Activated CD4-positive, CD25-positive, alpha-beta regulatory T cell treated with anti-CD3 and anti-CD28 coated beads, Interleukin-2, amount 50 U/mL, for 16 hours (primary cell): ENCODE data around the gene SENP1.

ENCODE experiments used
- DNase-seq: peaks from one replicate; pipeline ENCODE4 v3.0.0-alpha.2; 2020; ENCODE audit warnings: low read depth, low spot score

The SENP1 gene

DNA sequence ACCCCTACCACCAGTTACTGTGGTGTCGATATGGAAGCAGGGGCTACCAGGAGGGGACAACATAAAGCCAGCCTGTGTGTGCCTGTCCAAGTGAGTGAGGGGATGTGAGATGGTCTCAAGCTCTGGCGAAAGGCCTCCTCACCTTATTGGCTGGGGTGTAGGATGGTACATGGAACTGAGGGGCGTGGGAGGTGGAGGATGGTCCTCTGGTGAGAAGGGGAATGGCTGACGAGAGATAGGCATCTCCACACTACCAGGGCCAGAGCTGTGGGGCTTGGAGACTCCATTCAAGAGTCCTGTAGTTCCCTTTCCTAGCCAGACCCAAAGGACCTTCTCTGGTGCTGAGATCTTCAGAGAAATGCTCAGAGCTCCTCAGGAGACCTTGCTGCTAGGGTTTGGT, 69.1 kb downstream of the SENP1 start:
- no peak for DNase-seq

- DNase-seq = no peak
These were observed 70.8 kb downstream of the SENP1 start for GRCh38 chr12:48034835-48035805.

DNA sequence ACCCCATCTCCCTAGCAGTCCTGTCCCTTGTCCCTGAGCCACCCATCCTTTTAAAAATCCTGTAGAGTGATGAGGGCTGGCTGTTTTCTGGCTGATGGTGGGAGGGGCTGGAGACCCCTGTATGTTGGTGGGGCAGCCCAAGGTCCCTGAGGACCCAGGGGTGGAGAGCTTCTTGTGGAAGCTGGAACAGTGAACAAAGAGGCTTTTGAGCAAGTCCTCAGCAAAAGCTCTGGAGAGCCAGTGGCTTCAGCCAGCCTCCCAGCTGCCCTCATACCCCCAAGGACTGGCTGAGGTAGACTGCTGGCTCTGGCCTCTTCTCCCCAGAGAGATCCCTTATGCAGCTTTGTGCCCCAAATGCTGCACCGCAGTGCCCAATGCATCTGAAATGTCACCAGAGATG, 72.4 kb downstream of the SENP1 start:
- no peak for DNase-seq

DNA sequence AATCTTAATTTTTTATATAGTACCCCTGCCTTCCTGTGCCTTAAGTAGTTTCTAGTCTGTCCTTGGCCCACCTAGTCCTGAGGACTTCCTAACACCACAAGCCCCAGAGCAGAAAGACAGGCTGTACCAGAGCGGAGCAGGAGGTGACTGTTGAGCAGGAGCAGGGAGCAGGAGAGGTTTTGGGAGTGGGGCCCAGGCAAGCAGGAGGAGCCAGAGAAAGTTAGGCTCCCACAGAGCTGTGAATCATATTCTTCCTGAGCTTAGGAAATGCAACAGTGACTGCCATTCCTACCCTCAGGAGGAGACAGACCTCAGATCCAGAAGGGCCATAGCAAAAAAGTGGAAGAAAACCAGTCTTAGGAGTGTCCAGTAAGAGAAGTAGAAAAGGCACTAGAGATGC, 73.3 kb downstream of the SENP1 start:
- DNase-seq = no peak

GRCh38 chr12:48031135-48031960, 74.5 kb downstream of the SENP1 start:
- DNase-seq = no peak

- no peak for DNase-seq
These were observed 75.7 kb downstream of the SENP1 start for GRCh38 chr12:48030173-48030650.

- DNase-seq = no peak
These were observed 76.2 kb downstream of the SENP1 start for GRCh38 chr12:48029491-48030172.

GRCh38 chr12:48028541-48029431, 77.1 kb downstream of the SENP1 start:
- no peak for DNase-seq

DNA sequence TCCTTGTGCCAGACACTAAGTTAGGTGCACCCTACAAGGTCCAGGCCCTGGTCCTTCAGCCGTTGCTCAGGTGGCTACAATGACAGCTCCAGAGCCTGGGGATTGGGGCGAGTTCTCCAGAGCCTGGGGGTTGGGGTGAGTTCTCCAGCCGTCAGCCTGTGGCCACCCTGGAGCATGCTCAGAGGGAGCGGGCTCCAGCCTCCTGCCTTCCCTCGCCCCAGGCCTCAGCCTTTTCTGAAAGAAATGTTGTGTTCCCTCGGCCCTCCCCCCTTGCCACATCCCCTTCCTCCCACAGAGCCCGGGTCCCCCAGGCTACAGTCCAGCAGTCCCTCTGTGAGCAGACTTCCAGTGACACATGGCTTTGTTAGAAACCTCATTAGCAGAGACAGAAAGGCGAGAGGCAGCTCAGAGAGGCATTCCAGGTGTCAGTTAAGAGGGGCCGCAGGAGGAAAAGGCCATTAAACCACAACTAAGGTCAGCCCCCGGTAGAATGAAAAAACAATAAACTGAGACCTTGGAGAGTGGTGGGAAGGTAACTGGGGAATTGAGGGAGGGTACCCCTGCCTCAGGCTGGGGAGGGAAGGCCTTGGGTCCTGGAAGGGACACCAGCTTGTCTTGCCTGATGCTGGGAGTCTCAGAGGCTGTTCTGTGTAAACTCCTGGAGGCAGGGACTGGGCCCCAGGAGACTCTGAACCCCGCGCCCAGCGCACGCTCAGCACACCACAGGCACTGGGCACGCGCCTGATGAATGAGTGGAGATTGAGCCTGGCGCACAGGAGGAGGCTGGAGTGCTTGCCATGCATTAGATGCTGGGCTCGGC, 78.5 kb downstream of the SENP1 start:
- DNase-seq = no peak

- no peak for DNase-seq
These were observed 79.6 kb downstream of the SENP1 start for GRCh38 chr12:48026060-48026827.

DNA sequence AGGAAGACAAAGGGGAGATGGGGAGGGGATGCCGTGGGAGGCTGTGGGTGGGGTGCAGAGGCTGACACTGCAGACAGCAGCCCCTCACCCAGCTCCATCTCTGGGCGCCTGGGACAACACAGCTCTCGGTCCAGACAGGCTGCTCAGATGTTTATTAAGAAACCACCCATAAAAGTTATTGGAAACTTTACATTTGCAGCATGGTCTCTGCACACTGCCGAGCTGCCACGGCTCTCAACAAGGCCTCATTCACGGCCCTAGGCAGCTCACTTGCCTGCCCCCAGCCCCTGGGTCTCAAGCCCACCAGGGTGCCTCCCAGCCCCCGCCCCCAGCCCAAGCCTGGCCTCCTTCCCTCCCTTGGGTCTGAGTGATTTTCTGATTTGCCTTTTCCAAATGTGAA, 80.6 kb downstream of the SENP1 start:
- no peak for DNase-seq

GRCh38 chr12:48024735-48025134, 81.1 kb downstream of the SENP1 start:
- DNase-seq = no peak

GRCh38 chr12:48023386-48023785, 82.5 kb downstream of the SENP1 start:
- no peak for DNase-seq

DNA sequence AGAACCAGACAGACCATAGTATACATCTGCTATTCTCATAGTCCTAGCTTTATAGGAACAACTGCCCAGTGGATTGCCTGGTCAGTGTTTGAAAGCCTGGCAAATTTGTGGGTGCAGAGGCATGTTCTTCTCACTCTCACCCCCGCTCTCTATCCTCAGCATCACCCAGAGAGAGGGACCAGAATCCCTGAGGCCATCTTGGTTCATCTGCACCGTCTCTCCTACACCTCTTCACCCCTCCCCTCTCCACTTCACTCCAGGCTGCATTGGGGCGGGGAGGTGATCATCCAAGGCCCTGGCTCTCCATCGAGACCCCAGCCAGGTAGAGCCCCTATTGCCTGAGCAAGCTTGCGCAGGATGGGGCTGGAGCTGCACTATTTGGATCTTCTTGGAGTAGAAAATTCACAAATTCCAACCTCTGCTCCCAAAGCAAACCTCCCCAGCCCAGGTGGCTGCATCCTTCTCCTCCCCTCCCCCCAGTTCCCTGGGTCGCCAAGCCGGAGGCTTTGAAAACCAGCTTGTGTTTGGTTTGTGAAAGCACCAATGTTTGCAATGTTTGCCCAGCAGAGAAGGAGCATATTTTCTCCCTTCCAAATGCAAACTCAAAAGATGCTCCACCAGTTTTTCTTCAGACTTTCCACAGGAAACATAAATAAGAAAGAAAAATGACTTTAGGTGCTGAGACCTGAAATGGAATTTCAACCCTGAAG, 83.0 kb downstream of the SENP1 start:
- DNase-seq = no peak

DNA sequence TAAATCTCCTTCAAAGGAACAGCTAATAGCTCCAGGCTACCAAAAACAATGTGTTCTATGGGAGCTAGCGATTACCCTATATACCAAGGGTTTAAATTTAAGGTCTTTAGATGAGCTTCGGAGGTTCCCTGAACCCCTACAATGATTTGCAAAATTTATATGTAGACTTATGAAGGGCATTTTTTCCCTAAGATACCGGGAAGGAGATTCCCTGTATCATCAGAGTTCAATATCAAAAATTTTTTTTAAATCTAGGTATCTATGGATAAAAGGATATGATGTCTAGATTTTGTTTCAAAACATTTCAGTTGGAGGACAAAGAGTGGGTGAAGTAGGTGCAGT, 83.7 kb downstream of the SENP1 start:
- no peak for DNase-seq

- no peak for DNase-seq
These were observed 84.2 kb downstream of the SENP1 start for GRCh38 chr12:48021485-48022179.

GRCh38 chr12:48019639-48020265, 86.1 kb downstream of the SENP1 start:
- no peak for DNase-seq

DNA sequence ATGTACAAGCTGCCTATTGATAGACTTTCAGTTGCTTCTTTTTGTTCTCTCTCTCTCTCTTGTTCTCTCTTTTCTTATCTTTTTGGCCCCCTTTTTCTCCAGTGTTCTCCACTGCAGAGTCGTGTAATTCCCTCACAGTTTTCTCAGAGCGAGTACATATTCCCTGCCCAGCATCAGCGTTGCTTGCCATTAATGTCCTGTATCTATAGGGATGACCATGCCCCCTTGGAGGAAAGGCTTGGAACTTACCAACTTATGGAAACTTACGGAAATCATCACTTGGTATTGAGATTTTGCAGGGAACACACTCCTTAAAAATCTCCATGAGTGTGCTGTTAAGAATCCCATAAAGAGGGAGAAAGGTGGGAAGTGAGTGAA, 87.3 kb downstream of the SENP1 start:
- DNase-seq = no peak
